LNCAP (cell line): ENCODE data around the gene DDX46.
A peak's percentile ranks its signal among the peaks of the same experiment; 100 is the strongest.

Experiments
- CTCF ChIP-seq: fragments of 450-650 bp; IDR thresholded peaks from 2 replicates; pipeline ENCODE4 v1.5.1; 2017; ENCODE audit warnings: mild to moderate bottlenecking

DDX46 gene

DNA sequence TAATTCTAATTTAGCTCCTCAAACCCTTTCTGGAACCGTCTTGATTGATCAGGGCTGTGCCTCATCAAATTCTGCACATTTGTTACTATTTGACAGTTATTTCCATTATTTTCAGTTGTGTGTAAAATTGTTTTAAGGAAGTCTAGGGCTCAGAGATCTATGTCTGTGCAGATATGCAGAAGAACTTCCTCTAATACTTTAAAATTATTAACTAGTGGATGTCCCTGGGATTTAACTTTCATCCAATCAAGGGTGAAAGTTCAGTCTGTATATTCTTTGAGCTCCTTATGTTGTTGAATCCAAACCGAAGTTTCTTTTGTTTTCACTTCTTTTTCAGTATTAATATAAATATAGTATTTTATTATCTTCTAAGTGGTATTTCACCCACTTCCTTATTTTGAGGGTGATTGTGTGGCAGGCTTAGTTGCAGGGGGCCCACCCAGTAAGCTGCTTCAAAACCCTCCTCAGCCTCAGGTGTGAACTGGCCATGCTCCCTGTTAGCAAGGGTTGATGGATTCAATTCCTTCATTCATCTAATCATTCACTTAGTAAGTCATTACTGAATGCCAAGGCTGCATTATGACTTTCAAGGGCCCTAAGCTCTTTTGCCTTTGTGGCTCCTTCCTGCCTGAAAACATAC, 22.3 kb upstream of the DDX46 start:
- no peak for TF ChIP-seq CTCF

- no peak for TF ChIP-seq CTCF
These were observed 20.2 kb upstream of the DDX46 start, which contains the start of gene CAMLG for GRCh38 chr5:134738133-134738962. Gene CAMLG, plus strand, starts transcription at chr5:134738548. Its CDS starts 73 bp downstream, at chr5:134738621.

- TF ChIP-seq CTCF, result peak; percentile 58
These were observed 19.5 kb upstream of the DDX46 start for GRCh38 chr5:134738963-134739661.

DNA sequence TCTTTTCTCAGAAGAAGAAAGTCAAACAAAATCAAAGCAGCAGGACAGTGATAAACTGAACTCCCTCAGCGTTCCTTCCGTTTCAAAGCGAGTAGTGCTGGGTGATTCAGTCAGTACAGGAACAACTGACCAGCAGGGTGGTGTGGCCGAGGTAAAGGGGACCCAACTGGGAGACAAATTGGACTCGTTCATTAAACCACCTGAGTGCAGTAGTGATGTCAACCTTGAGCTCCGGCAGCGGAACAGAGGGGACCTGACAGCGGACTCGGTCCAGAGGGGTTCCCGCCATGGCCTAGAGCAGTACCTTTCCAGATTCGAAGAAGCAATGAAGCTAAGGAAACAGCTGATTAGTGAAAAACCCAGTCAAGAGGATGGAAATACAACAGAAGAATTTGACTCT, 17.5 kb upstream of the DDX46 start:
- no peak for TF ChIP-seq CTCF

GRCh38 chr5:134742134-134742533, 16.4 kb upstream of the DDX46 start:
- TF ChIP-seq CTCF, result no peak

- TF ChIP-seq CTCF, result no peak
These were observed 9.2 kb upstream of the DDX46 start for GRCh38 chr5:134749415-134749814.

GRCh38 chr5:134758176-134758503, 439 bp upstream of the DDX46 start:
- TF ChIP-seq CTCF, result no peak
